Stomach (tissue), 4 donors: ENCODE results near the gene AGPAT4.

Experiments
- POLR2A ChIP-seq, 4 donors: fragments of 450-650 bp; IDR thresholded peaks; one replicate each; pipeline ENCODE4 v1.6.1; 2016; ENCODE audit warnings: antibody characterized with exemption in 4 of 4, control low read depth in 2 of 4, mild to moderate bottlenecking in 1 of 4, moderate library complexity in 1 of 4
- TF ChIP-seq, protein P1 (sequence below), 7 experiments: fragments of 450-650 bp in 4 of 7; fragments of 200-600 bp in 3 of 7; sonication (generic) in 3 of 7; IDR thresholded peaks; one replicate each; pipeline ENCODE4 v1.5.1; 2016 to 2019; ENCODE audit warnings: antibody characterized with exemption in 7 of 7, control low read depth in 2 of 7, mild to moderate bottlenecking in 1 of 7

DNA sequence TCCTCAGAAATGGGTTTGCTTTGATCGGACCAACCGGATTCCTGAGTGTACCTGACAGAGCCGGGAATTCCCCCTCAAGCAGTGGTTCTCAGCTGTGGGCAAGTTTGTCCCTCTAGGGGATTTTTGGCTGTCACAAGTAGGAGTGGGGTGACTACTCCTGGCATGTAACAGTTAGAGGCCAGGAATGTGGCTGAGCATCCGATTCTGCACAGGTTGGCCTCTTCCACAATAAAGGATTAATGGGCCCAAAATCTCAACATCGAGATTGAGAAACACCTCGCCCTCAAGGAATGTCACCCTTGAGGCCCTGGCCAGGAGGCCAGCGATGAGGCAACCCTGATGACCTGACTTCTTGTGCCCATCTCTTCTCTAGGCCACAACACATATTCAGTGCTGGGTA, 7.9 kb downstream of the AGPAT4 start:
- TF ChIP-seq, protein P1, sequence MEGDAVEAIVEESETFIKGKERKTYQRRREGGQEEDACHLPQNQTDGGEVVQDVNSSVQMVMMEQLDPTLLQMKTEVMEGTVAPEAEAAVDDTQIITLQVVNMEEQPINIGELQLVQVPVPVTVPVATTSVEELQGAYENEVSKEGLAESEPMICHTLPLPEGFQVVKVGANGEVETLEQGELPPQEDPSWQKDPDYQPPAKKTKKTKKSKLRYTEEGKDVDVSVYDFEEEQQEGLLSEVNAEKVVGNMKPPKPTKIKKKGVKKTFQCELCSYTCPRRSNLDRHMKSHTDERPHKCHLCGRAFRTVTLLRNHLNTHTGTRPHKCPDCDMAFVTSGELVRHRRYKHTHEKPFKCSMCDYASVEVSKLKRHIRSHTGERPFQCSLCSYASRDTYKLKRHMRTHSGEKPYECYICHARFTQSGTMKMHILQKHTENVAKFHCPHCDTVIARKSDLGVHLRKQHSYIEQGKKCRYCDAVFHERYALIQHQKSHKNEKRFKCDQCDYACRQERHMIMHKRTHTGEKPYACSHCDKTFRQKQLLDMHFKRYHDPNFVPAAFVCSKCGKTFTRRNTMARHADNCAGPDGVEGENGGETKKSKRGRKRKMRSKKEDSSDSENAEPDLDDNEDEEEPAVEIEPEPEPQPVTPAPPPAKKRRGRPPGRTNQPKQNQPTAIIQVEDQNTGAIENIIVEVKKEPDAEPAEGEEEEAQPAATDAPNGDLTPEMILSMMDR (IDR thresholded peaks at IDR 0.05) = no peak
- TF ChIP-seq POLR2A (IDR thresholded peaks at IDR 0.05) = no peak
